PC-3 (cell line): ENCODE measurements around the gene PNMA8B. TPM values are rescaled to one million over a fixed set of nuclear protein-coding genes. Genes with fewer than 3 reads are reported as not detected.

Experiments
- ATAC-seq: fragments of 200-7000 bp; cut with Tn5 transposase; 2 replicates; pipeline ENCODE4 v1.9.1; 2020; ENCODE audit warnings: mild to moderate bottlenecking, moderate library complexity
- BruUV-seq: library from RNA; stranded (reverse); fragments of 400-500 nt; replicated peaks from 2 replicates; lab custom pipeline; 2021; lab: Mats Ljungman, UMichigan
- CTCF ChIA-PET: fragments of 300-600 bp; sonication (Branson Sonifier 250); formaldehyde crosslinking; loops from one replicate; lab custom pipeline; 2022; ENCODE audit warnings: antibody characterized with exemption; lab: Charles Lee
- POLR2A ChIA-PET: fragments of 300-600 bp; sonication (Branson Sonifier 250); formaldehyde crosslinking; loops from one replicate; lab custom pipeline; 2022; ENCODE audit warnings: antibody characterized with exemption; ENCODE audit not compliant: unreplicated experiment; lab: Charles Lee
- DNase-seq: peaks from one replicate; pipeline ENCODE4 v3.0.0-alpha.2; 2015
- H2AFZ ChIP-seq: fragments of 300-600 bp; sonication (generic); 2 replicates; pipeline ENCODE4 v1.6.0; 2016; ENCODE audit warnings: antibody characterized with exemption, low read length
- H3F3A ChIP-seq: fragments of 300-600 bp; sonication (generic); one replicate; pipeline ENCODE4 v1.6.0; 2017; ENCODE audit warnings: antibody characterized with exemption, low read length, control low read depth, mild to moderate bottlenecking; ENCODE audit not compliant: unreplicated experiment
- H3K27ac ChIP-seq: fragments of 300-600 bp; sonication (generic); 2 replicates; pipeline ENCODE4 v1.5.1; 2016; ENCODE audit warnings: mild to moderate bottlenecking, low read length
- H3K27me3 ChIP-seq: fragments of 300-600 bp; sonication (generic); 2 replicates; pipeline ENCODE4 v1.6.1; 2016; ENCODE audit warnings: low read length, mixed read lengths
- H3K36me3 ChIP-seq: fragments of 300-600 bp; sonication (generic); 2 replicates; pipeline ENCODE4 v1.6.1; 2016; ENCODE audit warnings: low read depth, mixed run types, low read length, mixed read lengths
- H3K4me1 ChIP-seq: fragments of 300-600 bp; sonication (generic); 2 replicates; pipeline ENCODE4 v1.5.1; 2016; ENCODE audit warnings: low read length; ENCODE audit not compliant: insufficient read depth
- H3K4me2 ChIP-seq: fragments of 300-600 bp; sonication (generic); 2 replicates; pipeline ENCODE4 v1.6.0; 2016; ENCODE audit warnings: low read length
- H3K4me3 ChIP-seq: fragments of 300-600 bp; sonication (generic); 2 replicates; pipeline ENCODE4 v1.5.1; 2016; ENCODE audit warnings: mild to moderate bottlenecking, low read length, mixed read lengths
- H3K79me2 ChIP-seq: fragments of 300-600 bp; sonication (generic); 2 replicates; pipeline ENCODE4 v1.6.1; 2017; ENCODE audit warnings: low read length, mixed read lengths
- H3K9ac ChIP-seq: fragments of 300-600 bp; sonication (generic); 2 replicates; pipeline ENCODE4 v1.6.0; 2016; ENCODE audit warnings: mild to moderate bottlenecking, low read length
- H3K9me2 ChIP-seq: fragments of 300-600 bp; sonication (generic); replicated peaks from 2 replicates; pipeline ENCODE4 v1.6.1; 2016; ENCODE audit warnings: mixed run types, low read length, mixed read lengths
- H3K9me3 ChIP-seq: fragments of 300-600 bp; sonication (generic); 2 replicates; pipeline ENCODE4 v1.6.1; 2016; ENCODE audit warnings: low read length, mixed read lengths
- H4K20me1 ChIP-seq: fragments of 300-600 bp; sonication (generic); 2 replicates; pipeline ENCODE4 v1.6.1; 2016; ENCODE audit warnings: low read length, mixed read lengths
- EZH2 ChIP-seq: fragments of 300-600 bp; sonication (generic); IDR thresholded peaks from one replicate; pipeline ENCODE4 v1.6.1; 2017; ENCODE audit warnings: antibody characterized with exemption, mild to moderate bottlenecking, low read length; ENCODE audit not compliant: unreplicated experiment
- EZH2phosphoT487 ChIP-seq: fragments of 300-600 bp; sonication (generic); IDR thresholded peaks from 2 replicates; pipeline ENCODE4 v1.6.1; 2018; ENCODE audit warnings: mild to moderate bottlenecking, antibody characterized with exemption, low read length, borderline replicate concordance
- intact Hi-C: fragments of 100-400 bp; cut with micrococcal nuclease; formaldehyde crosslinking; loops from 2 replicates; pipeline ENCODE4 v1.9.0; 2023
- total RNA-seq: library from RNA; depleted of rRNA; stranded (reverse); fragments of >200 nt; gene quantifications from 2 replicates; pipeline ENCODE4 v1.2.3, GENCODE V29; 2014
- TF ChIP-seq, protein P1 (sequence below): fragments of 300-600 bp; sonication (generic); conservative IDR thresholded peaks from 2 replicates; pipeline ENCODE4 v1.5.1; 2017; ENCODE audit warnings: antibody characterized with exemption, low read depth, mild to moderate bottlenecking, low read length

PNMA8B gene
- total RNA-seq, 1 experiment from 2014 or later: not detected

DNA sequence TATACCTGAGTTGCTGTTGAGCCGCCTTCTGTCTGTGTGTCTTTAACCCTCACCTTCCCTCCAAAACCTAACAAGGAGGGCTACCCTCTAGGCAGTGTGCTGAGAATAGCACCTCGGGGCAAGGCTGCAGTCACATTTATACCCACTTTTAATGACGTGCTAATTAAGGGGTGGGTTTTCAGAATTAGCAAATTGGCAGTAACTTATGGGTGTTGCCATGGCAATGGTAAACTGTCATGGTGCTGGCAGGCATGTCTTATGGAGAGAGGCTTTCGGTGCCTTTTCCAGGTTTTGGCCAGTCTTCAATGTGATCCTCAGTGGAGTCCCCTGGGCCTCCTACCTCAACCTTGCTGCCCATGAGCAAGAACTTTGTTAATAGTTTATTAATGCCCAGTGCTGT lies 23.1 kb downstream of the PNMA8B start:
- H3F3A ChIP-seq: no peaks in the 10 kb centered on the region
- TF ChIP-seq EZH2: no peak
- TF ChIP-seq, protein P1, sequence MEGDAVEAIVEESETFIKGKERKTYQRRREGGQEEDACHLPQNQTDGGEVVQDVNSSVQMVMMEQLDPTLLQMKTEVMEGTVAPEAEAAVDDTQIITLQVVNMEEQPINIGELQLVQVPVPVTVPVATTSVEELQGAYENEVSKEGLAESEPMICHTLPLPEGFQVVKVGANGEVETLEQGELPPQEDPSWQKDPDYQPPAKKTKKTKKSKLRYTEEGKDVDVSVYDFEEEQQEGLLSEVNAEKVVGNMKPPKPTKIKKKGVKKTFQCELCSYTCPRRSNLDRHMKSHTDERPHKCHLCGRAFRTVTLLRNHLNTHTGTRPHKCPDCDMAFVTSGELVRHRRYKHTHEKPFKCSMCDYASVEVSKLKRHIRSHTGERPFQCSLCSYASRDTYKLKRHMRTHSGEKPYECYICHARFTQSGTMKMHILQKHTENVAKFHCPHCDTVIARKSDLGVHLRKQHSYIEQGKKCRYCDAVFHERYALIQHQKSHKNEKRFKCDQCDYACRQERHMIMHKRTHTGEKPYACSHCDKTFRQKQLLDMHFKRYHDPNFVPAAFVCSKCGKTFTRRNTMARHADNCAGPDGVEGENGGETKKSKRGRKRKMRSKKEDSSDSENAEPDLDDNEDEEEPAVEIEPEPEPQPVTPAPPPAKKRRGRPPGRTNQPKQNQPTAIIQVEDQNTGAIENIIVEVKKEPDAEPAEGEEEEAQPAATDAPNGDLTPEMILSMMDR: no peak
- no peak for TF ChIP-seq EZH2phosphoT487
- no peaks in the 10 kb centered on the region for H3K4me1 ChIP-seq
- H3K4me3 ChIP-seq: no peak overlapping the region
- no peak for ATAC-seq
- H4K20me1 ChIP-seq: no peaks in the 10 kb centered on the region
- no peak overlapping the region for H3K9ac ChIP-seq
- ChIA-PET POLR2A (no interaction called here), CTCF (no interaction called here)
- H3K36me3 ChIP-seq: no peaks in the 10 kb centered on the region
- H3K9me3 ChIP-seq: no peaks in the 10 kb centered on the region
- H3K9me2 ChIP-seq: no peaks in the 10 kb centered on the region
- no TSS peak for BruUV-seq
- no peak overlapping the region for H3K27ac ChIP-seq
- H3K27me3 ChIP-seq: no peaks in the 10 kb centered on the region
- no peaks in the 10 kb centered on the region for H3K79me2 ChIP-seq
- no peak overlapping the region for H2AFZ ChIP-seq
- H3K4me2 ChIP-seq: no peak overlapping the region
- DNase-seq: no peak
- intact Hi-C loops: no loop called here

DNA sequence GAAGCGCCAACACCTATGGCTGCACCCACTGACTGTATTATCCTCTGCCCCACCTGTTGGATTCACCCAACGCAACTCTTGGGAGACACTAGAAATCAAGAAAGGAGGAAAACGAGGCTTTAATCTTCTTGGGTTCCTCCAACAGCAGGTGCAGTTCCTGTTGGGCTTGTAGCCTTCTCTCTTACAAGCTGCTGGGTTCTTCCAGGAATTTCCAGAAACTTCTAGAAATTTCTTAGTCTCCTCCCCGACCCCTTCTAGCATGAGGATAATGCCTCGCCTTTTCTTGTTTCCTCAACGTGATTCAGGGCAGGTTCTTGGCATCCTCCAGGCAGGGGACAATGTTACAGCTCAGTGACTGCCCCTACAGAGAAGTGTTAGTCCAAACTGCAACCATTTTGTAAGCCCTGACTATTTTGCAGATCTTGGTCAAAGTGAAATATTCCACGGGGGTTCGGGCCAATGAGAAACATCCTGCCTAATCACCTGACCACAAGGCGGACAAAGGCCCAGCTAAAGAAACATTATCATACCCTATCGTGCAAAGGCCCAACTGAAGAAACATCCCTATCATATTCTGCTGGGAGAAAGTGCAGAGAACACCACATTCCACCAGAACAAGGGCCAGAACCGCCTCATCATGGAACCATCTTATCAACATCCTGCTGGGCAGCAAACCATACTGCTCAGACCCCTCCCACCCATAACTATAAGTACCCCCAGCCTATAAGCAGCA lies 23.7 kb downstream of the PNMA8B start:
- ChIA-PET CTCF (no interaction called here), POLR2A (no interaction called here)
- H2AFZ ChIP-seq: no peak overlapping the region
- H3K36me3 ChIP-seq: no peaks in the 10 kb centered on the region
- ATAC-seq: no peak
- no peak overlapping the region for H3K4me2 ChIP-seq
- no peak overlapping the region for H3K27ac ChIP-seq
- no peaks in the 10 kb centered on the region for H3F3A ChIP-seq
- peaks cover 3% of the 10 kb centered on the region; the same call in 1 of the 2 replicates for H3K4me1 ChIP-seq
- no peak for TF ChIP-seq EZH2phosphoT487
- no peak for TF ChIP-seq EZH2
- TF ChIP-seq, protein P1: no peak
- H3K9me3 ChIP-seq: no peaks in the 10 kb centered on the region
- BruUV-seq: no TSS peak
- no peaks in the 10 kb centered on the region for H4K20me1 ChIP-seq
- no peaks in the 10 kb centered on the region for H3K27me3 ChIP-seq
- no peaks in the 10 kb centered on the region for H3K79me2 ChIP-seq
- intact Hi-C loops: no loop called here
- no peak overlapping the region for H3K4me3 ChIP-seq
- DNase-seq: no peak
- no peak overlapping the region for H3K9ac ChIP-seq
- no peaks in the 10 kb centered on the region for H3K9me2 ChIP-seq

DNA sequence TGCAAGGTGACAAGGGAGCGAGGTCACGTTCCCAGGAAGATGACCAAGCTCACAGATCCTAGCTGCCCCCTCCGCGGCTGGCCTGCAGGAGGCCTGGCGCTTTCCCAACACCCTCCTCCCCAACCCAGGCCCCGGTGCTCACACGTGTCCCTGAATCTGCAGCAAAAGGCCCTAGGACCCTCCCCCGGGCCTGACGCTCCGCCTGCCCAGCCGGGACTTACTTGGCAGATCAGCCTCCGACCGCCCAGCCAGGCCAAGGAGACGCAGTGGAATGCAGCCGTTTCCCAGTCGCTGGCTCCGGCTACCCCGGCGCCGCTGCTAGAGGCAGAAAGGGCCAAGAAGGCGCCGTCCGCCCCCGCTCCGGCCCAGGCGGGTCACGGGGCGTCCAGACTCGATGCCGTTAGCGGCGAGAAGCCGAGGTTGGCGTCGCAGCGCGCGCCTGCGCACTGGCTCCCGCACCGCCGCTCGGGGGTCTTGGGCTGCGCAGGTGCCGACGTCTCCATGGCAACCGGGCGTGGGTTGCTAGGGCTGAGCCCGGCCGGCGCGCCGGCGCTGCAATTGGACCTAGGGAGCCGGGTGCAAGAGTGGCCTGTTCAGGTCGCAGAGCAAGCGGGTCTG lies 24.4 kb downstream of the PNMA8B start, which contains the start of gene PNMA8A:
PNMA8A (minus strand) TSS at position 448 of the 618 bp plus-strand sequence. CDS start 528 bp downstream, outside the sequence.
- POLR2A ChIA-PET: no interaction called here
- H3K4me2 ChIP-seq: no peak within 1 kb of the TSS
- no peaks in the 10 kb centered on the region for H3K9me3 ChIP-seq
- no peaks in the 10 kb centered on the region for H3K27me3 ChIP-seq
- no peaks in the 10 kb centered on the region for H4K20me1 ChIP-seq
- H3F3A ChIP-seq: no peaks in the 10 kb centered on the region
- DNase-seq (no peak), ATAC-seq (no peak)
- H3K4me1 ChIP-seq: peaks cover 8% of the 10 kb centered on the region
- no peak within 1 kb of the TSS for H3K4me3 ChIP-seq
- intact Hi-C loops: no loop called here
- BruUV-seq: no TSS peak
- no peaks in the 10 kb centered on the region for H3K9me2 ChIP-seq
- H2AFZ ChIP-seq: no peak within 1 kb of the TSS
- no peak within 1 kb of the TSS for H3K9ac ChIP-seq
- TF ChIP-seq EZH2 (no peak), EZH2phosphoT487 (no peak)
- TF ChIP-seq, protein P1: no peak
- no peak within 1 kb of the TSS for H3K27ac ChIP-seq
- CTCF ChIA-PET: no interaction called here
- H3K36me3 ChIP-seq: no peaks in the 10 kb centered on the region
- H3K79me2 ChIP-seq: no peaks in the 10 kb centered on the region
